Measurements from ENCODE around the gene TTC34. TPM values are rescaled to one million over a fixed set of nuclear protein-coding genes. Genes with fewer than 3 reads are reported as not detected.

TTC34 gene
- total and polyA plus RNA-seq, 2 of the 13 experiments (the other 11 are each of a cell fraction or from before 2014, with no cell fraction given), result 0.07 to 0.11 TPM

GRCh38 chr1:2631136-2632050 lies 170.1 kb downstream of the TTC34 start (continued):
- TF ChIP-seq, protein P1, sequence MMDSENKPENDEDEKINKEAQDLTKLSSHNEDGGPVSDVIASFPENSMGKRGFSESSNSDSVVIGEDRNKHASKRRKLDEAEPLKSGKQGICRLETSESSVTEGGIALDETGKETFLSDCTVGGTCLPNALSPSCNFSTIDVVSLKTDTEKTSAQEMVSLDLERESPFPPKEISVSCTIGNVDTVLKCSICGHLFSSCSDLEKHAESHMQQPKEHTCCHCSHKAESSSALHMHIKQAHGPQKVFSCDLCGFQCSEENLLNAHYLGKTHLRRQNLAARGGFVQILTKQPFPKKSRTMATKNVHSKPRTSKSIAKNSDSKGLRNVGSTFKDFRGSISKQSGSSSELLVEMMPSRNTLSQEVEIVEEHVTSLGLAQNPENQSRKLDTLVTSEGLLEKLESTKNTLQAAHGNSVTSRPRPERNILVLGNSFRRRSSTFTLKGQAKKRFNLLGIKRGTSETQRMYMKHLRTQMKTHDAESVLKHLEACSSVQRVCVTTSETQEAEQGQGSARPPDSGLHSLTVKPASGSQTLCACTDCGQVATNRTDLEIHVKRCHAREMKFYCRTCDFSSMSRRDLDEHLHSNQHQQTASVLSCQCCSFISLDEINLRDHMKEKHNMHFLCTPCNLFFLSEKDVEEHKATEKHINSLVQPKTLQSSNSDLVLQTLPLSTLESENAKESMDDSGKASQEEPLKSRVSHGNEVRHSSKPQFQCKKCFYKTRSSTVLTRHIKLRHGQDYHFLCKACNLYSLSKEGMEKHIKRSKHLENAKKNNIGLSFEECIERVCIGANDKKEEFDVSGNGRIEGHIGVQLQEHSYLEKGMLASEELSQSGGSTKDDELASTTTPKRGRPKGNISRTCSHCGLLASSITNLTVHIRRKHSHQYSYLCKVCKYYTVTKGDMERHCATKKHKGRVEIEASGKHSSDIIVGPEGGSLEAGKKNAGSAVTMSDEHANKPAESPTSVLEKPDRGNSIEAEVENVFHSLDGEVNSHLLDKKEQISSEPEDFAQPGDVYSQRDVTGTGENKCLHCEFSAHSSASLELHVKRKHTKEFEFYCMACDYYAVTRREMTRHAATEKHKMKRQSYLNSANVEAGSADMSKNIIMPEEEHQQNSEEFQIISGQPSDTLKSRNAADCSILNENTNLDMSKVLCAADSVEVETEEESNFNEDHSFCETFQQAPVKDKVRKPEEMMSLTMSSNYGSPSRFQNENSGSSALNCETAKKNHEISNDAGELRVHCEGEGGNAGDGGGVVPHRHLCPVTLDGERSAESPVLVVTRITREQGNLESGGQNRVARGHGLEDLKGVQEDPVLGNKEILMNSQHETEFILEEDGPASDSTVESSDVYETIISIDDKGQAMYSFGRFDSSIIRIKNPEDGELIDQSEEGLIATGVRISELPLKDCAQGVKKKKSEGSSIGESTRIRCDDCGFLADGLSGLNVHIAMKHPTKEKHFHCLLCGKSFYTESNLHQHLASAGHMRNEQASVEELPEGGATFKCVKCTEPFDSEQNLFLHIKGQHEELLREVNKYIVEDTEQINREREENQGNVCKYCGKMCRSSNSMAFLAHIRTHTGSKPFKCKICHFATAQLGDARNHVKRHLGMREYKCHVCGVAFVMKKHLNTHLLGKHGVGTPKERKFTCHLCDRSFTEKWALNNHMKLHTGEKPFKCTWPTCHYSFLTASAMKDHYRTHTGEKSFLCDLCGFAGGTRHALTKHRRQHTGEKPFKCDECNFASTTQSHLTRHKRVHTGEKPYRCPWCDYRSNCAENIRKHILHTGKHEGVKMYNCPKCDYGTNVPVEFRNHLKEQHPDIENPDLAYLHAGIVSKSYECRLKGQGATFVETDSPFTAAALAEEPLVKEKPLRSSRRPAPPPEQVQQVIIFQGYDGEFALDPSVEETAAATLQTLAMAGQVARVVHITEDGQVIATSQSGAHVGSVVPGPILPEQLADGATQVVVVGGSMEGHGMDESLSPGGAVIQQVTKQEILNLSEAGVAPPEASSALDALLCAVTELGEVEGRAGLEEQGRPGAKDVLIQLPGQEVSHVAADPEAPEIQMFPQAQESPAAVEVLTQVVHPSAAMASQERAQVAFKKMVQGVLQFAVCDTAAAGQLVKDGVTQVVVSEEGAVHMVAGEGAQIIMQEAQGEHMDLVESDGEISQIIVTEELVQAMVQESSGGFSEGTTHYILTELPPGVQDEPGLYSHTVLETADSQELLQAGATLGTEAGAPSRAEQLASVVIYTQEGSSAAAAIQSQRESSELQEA (CRISPR knock-in tag; IDR thresholded peaks at IDR 0.05; ENCODE audit: not compliant biosample characterization), result no peak
- TF ChIP-seq MAF1 (CRISPR knock-in tag; IDR thresholded peaks at IDR 0.05; ENCODE audit: borderline replicate concordance) (no peak), ZNF7 (CRISPR knock-in tag; IDR thresholded peaks at IDR 0.05) (no peak), ZNF501 (CRISPR knock-in tag; IDR thresholded peaks at IDR 0.05) (no peak), ATAD3A (CRISPR knock-in tag; IDR thresholded peaks at IDR 0.05) (no peak), IRX3 (CRISPR knock-in tag; IDR thresholded peaks at IDR 0.05; ENCODE audit: borderline replicate concordance, low read depth) (no peak), HCFC1 (IDR thresholded peaks at IDR 0.05; ENCODE audit: low read depth, low read length) (no peak), SOX13 (IDR thresholded peaks at IDR 0.05) (no peak), SOX13 (CRISPR knock-in tag; conservative IDR thresholded peaks at IDR 0.05 in 1 of 2, IDR thresholded peaks at IDR 0.05 in 1 of 2) (no peak), CC2D1A (CRISPR knock-in tag; IDR thresholded peaks at IDR 0.05) (no peak), SMYD3 (CRISPR knock-in tag; IDR thresholded peaks at IDR 0.05) (no peak)
- TF ChIP-seq, protein P2, sequence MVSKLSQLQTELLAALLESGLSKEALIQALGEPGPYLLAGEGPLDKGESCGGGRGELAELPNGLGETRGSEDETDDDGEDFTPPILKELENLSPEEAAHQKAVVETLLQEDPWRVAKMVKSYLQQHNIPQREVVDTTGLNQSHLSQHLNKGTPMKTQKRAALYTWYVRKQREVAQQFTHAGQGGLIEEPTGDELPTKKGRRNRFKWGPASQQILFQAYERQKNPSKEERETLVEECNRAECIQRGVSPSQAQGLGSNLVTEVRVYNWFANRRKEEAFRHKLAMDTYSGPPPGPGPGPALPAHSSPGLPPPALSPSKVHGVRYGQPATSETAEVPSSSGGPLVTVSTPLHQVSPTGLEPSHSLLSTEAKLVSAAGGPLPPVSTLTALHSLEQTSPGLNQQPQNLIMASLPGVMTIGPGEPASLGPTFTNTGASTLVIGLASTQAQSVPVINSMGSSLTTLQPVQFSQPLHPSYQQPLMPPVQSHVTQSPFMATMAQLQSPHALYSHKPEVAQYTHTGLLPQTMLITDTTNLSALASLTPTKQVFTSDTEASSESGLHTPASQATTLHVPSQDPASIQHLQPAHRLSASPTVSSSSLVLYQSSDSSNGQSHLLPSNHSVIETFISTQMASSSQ (IDR thresholded peaks at IDR 0.05; ENCODE audit: low read depth), result no peak
- TF ChIP-seq, protein P2 (CRISPR knock-in tag; IDR thresholded peaks at IDR 0.05; ENCODE audit: borderline replicate concordance), result no peak
- TF ChIP-seq, protein P3, sequence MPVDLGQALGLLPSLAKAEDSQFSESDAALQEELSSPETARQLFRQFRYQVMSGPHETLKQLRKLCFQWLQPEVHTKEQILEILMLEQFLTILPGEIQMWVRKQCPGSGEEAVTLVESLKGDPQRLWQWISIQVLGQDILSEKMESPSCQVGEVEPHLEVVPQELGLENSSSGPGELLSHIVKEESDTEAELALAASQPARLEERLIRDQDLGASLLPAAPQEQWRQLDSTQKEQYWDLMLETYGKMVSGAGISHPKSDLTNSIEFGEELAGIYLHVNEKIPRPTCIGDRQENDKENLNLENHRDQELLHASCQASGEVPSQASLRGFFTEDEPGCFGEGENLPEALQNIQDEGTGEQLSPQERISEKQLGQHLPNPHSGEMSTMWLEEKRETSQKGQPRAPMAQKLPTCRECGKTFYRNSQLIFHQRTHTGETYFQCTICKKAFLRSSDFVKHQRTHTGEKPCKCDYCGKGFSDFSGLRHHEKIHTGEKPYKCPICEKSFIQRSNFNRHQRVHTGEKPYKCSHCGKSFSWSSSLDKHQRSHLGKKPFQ (CRISPR knock-in tag; IDR thresholded peaks at IDR 0.05; ENCODE audit: insufficient replicate concordance), result no peak

Data from HepG2 (cell line).